Hepatocyte (in vitro differentiated cells): ENCODE measurements around the gene CASKIN2.

Experiments used
- EZH2 ChIP-seq: fragments of 200-600 bp; sonication (generic); IDR thresholded peaks from 2 replicates; pipeline ENCODE4 v1.6.1; 2016; ENCODE audit warnings: antibody characterized with exemption, mild to moderate bottlenecking, borderline replicate concordance
- EZH2phosphoT487 ChIP-seq: fragments of 200-600 bp; sonication (generic); IDR thresholded peaks from one replicate; pipeline ENCODE4 v1.6.1; 2018; ENCODE audit warnings: antibody characterized with exemption, mild to moderate bottlenecking, low read depth, moderate library complexity; ENCODE audit not compliant: unreplicated experiment, severe bottlenecking
- TF ChIP-seq, protein P1 (sequence below): fragments of 200-600 bp; sonication (generic); IDR thresholded peaks from 2 replicates; pipeline ENCODE4 v1.5.1; 2016; ENCODE audit warnings: antibody characterized with exemption, mild to moderate bottlenecking; ENCODE audit not compliant: poor library complexity

GRCh38 chr17:75523647-75524046 is 8.3 kb upstream of the CASKIN2 start:
- no peak for TF ChIP-seq EZH2
- TF ChIP-seq, protein P1, sequence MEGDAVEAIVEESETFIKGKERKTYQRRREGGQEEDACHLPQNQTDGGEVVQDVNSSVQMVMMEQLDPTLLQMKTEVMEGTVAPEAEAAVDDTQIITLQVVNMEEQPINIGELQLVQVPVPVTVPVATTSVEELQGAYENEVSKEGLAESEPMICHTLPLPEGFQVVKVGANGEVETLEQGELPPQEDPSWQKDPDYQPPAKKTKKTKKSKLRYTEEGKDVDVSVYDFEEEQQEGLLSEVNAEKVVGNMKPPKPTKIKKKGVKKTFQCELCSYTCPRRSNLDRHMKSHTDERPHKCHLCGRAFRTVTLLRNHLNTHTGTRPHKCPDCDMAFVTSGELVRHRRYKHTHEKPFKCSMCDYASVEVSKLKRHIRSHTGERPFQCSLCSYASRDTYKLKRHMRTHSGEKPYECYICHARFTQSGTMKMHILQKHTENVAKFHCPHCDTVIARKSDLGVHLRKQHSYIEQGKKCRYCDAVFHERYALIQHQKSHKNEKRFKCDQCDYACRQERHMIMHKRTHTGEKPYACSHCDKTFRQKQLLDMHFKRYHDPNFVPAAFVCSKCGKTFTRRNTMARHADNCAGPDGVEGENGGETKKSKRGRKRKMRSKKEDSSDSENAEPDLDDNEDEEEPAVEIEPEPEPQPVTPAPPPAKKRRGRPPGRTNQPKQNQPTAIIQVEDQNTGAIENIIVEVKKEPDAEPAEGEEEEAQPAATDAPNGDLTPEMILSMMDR: no peak
- no peak for TF ChIP-seq EZH2phosphoT487
